Measurements from ENCODE around the gene CHRNA1.

Gene CHRNA1

GRCh38 chr2:174781298-174781697, 17.0 kb upstream of the CHRNA1 start:
- no peak for DNase-seq

- DNase-seq = no peak
Measured at GRCh38 chr2:174780856-174781255, 16.6 kb upstream of the CHRNA1 start.

GRCh38 chr2:174780191-174780840, 16.0 kb upstream of the CHRNA1 start:
- no peak for DNase-seq

DNA sequence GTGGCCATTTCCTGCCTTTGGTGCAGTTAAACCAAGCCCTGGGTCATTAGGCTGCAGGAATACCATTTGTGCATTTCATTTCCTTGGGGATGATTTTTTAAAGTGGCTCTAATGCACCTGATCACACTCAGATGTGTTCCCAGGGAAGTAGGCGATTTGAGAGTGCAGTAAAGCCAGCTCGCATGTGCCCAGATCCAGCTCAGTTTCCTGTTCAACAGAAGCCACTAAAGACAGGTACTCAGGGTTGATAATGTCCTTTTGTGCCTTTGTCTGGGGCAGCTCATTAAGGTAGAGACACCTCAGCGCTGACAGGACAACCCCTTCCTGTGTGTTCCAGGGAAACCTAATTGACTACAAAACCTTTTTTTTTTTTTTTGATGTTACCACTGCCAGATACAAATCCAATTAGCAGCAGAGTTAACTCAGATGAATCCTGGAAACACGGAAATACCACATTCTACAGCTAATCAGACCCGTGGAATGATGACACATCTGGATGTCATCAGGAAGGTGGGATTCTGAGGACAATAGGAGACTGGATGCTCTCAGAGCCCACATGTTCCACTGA, 15.2 kb upstream of the CHRNA1 start:
- no peak for DNase-seq

DNA sequence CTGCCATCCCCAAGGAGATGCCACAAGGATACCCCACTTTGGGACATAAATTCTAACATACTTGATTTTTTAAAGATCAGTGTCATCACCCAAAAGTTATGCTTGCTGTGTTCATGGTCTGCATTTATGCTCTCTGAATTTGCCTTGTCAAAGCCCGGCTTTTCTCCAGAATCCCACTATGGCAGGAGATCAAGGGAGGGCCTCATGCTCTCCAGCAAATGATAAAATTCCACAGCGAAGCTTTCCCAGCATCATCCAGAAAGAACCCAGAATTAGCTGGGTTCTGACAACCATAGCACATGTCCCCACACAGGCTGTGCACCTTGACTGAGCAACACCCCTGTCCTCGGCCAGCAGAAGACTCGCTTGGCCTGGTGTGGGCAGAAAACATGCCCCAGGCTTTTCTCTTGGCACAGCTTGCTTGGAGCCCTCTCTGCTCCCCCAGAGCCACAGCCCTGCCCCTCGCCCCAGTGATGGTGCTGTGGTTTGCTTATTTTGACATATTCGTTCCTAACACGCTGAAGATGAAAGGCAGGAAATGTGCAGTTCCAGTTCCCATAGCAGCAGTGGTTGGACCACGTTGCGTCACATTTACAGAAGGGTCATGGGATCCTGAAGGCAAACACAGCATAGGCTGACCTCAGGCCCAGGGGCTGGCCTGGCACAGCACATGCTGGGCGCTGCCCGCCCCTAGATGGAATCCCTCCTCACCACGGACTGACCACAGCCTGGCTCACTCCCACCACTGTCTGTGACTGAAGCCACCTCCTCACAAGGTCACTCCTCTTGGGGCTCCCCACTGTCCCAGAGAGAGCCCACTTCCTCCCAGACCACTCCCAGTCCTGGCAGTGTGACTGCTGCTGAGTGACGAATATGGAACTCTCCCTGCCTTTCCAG, 14.1 kb upstream of the CHRNA1 start:
- peak; percentile 74 for DNase-seq

DNA sequence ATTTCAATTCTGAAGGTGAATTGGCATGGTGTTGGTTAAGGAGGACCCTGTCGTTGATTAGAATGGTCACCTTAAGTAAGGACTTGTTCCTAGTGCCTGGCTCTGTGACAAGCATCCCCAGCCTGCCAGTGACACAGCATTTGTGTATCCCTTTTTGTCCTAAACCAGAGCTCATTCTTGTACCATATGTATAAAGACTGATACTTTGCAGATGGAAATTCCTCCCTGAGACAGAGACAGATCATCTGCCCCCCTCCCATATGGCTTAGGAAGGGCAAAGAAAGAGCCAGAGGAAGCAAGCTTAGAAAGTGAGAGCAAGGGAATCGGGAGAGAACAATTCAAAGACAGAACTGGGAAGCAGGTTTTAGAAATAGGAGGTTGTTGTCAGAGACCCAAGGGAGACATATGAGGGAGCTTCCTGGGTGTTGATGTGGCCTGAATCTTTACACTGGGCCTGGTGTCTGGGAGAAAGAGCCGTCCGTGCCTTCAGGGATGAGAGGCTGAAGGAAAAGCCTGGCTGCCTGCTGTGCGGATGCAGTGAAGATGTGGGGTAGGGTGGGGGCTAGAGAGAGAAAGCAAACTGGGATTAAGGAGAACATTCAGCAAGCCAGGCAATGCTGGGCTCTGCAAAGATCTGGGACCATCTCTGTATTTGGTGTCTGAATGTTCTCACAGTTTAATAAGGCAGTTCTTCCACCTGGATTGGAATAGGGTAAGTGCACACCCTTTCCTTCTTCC, 13.2 kb upstream of the CHRNA1 start:
- DNase-seq = no peak

DNA sequence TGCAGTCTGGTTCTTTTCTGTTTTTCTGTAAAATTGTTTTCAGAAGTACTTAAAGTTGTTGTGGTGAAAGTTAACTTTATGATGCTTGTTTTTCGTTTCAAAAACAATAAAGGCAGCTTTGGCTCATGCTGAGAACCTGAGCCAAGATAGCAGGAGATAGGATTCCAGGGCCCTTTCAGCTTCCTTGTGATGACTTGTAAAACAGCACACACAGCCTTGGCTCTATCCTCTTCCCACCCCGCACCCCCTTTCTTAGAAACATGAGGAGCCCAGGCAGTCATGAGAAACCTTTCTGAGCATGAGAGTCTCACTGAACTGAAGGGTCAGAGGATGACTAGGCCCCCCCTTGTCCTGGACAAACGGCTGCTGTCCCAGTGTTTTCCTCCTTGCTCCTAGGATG, 12.4 kb upstream of the CHRNA1 start:
- no peak for DNase-seq

GRCh38 chr2:174776223-174776622, 12.0 kb upstream of the CHRNA1 start:
- no peak for DNase-seq

GRCh38 chr2:174775571-174775980, 11.3 kb upstream of the CHRNA1 start:
- DNase-seq = no peak

- no peak for DNase-seq
Measured at GRCh38 chr2:174774886-174775285, 10.6 kb upstream of the CHRNA1 start.

DNA sequence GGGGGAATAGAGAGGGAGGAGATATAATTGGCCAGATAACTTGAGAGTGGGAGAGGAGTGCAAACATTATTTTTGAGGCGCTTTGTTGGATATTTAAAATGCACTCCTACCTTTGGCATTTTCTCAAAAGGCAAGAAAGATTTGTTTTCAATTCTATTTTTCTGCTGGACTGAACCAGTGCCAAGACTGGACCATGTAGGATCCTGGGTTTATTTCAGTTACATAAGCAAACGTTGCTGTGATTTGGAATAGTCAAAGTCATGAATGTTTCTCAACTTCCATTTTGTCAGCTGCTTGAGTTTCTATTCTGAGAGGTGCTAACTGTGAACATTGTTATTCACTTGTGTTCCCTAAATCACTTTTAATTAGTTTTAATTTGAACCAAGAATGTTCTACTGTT, 8.9 kb upstream of the CHRNA1 start:
- DNase-seq = no peak

DNA sequence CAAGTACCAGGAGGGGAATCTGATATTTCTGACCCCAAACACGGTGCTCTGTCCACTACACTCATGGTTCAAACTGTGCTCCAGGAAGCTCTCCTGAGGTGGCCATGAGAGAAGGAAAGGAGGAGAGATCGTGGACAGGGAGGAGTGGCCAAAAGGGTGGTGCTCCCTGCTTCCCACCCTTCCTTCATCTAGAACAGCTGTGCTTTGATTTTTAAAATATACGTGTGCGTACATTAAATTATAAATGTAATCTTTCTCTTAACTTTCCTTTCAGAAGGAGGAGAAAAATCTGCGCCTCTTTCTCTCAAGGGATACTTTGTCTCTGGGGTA, 8.2 kb upstream of the CHRNA1 start:
- DNase-seq = no peak

GRCh38 chr2:174771631-174772471, 7.6 kb upstream of the CHRNA1 start:
- DNase-seq = peak; percentile 39

GRCh38 chr2:174771136-174771535, 6.9 kb upstream of the CHRNA1 start:
- no peak for DNase-seq

DNA sequence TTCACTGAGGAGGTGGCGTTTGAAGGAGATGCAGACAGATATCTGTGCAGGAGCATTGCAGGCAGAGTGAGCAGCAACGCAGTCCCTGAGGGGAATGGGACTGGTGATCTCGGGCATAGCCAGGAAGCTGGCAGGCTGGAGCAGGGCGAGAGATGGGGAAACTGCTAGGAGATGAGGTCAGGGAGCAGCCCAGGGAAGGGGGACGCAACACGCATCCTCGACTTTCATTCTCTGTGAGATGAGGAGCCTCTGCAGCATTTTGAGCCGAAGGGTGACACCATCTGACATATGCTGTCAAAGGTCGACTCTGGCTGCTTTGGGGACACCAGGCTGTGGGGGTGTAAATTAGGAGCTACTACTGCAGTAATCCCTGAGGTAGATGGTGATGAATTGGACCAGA, 4.3 kb upstream of the CHRNA1 start:
- DNase-seq = no peak

GRCh38 chr2:174766271-174766670, 2.0 kb upstream of the CHRNA1 start:
- DNase-seq = no peak

DNA sequence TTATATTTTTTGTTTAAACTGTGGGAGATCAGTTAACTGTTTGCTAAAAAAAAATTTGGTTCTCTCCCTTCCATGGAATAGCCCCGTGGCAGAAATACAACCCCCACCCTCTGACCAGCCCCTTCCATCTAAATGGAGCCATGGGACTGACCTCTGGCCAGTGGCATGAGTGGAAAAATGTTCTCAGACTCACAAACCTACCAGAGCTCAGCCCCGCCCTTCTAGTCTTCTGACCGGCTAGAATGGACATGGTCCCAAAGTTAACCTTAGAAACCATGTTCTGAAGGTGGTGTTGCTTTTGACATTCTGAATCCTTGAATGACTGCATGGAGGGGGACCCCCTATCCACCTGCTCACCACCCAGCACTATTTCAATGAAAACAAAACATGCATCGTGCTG, 1.3 kb upstream of the CHRNA1 start:
- no peak for DNase-seq

GRCh38 chr2:174763780-174764179, 492 bp downstream of the CHRNA1 start:
- no peak for DNase-seq

- DNase-seq = no peak
Measured at GRCh38 chr2:174762464-174762863, 1.8 kb downstream of the CHRNA1 start.

DNA sequence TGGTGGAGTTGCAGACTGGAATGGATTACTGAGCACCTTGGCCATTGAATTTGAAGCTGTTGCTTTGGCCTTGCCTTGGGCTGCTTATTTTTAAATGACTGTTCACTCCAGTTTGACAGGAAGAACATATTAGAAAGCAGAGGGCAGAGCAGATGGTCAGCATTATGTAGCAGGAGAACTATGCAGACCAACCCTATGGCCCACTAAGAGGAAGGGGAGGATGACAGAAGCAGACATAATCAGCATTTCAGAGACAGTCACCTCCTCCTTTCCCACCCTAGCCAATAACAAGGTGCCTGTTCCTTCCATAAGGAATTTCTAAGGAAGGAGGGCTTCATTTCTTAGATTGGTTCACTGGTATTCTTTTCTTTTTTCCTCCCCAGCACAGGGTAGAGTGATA, 2.4 kb downstream of the CHRNA1 start:
- no peak for DNase-seq

DNA sequence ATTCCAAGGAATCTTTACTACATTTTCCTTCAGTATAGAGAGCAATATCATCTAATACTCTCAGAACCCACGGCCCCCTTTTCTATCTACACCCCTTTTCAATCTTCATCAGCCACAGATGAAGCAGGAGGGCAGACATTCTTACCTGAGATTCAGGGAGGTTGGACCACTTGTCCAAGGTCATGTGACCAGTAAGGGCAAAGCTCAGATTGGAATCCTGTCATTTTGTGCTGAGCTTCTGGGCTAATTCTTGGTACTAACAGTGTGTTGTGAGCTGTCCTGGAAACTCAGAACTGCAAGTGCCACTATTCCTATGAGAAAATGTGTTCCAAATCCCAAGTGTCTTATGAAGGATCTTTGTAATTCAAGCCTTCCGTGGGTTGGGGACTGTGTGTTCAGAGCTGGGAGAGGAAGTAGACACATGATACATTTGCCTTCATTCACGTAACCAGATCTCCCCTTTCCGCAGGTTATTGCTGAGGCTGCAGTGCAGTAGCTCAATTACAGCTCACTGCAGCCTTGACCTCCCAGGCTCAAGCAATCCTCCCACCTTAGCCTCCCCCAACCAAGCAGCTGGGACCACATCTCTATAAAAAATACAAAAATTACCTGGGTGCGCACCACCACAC, 3.3 kb downstream of the CHRNA1 start:
- no peak for DNase-seq
